OCI-LY7 (cell line): ENCODE measurements around the gene BCL10.

Source experiments
- EZH2phosphoT487 ChIP-seq: fragments of 200-600 bp; sonication (generic); IDR thresholded peaks from 2 replicates; pipeline ENCODE4 v1.6.1; 2018; ENCODE audit warnings: low read depth, borderline replicate concordance, mild to moderate bottlenecking, mixed run types, antibody characterized with exemption, low read length, moderate library complexity, mixed read lengths
- TF ChIP-seq, protein P1 (sequence below): fragments of 200-600 bp; sonication (generic); conservative IDR thresholded peaks from 2 replicates; pipeline ENCODE4 v1.5.1; 2014; ENCODE audit warnings: mild to moderate bottlenecking, antibody characterized with exemption, low read length, moderate library complexity, mixed read lengths

- TF ChIP-seq, protein P1, sequence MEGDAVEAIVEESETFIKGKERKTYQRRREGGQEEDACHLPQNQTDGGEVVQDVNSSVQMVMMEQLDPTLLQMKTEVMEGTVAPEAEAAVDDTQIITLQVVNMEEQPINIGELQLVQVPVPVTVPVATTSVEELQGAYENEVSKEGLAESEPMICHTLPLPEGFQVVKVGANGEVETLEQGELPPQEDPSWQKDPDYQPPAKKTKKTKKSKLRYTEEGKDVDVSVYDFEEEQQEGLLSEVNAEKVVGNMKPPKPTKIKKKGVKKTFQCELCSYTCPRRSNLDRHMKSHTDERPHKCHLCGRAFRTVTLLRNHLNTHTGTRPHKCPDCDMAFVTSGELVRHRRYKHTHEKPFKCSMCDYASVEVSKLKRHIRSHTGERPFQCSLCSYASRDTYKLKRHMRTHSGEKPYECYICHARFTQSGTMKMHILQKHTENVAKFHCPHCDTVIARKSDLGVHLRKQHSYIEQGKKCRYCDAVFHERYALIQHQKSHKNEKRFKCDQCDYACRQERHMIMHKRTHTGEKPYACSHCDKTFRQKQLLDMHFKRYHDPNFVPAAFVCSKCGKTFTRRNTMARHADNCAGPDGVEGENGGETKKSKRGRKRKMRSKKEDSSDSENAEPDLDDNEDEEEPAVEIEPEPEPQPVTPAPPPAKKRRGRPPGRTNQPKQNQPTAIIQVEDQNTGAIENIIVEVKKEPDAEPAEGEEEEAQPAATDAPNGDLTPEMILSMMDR = no peak
- TF ChIP-seq EZH2phosphoT487 = no peak
These were observed 18.6 kb upstream of the BCL10 start for GRCh38 chr1:85295006-85295431.
